Smooth muscle cell (in vitro differentiated cells): ENCODE results near the gene NAP1L1. TPM values are rescaled to one million over a fixed set of nuclear protein-coding genes. Genes with fewer than 3 reads are reported as not detected.
A peak's percentile ranks its signal among the peaks of the same experiment; 100 is the strongest.

Experiments used
- DNase-seq: peaks from one replicate; lab custom pipeline; 2025; ENCODE audit not compliant: unreplicated experiment; lab: John Stamatoyannopoulos, UW
- H2AFZ ChIP-seq: fragments of 200-600 bp; sonication (generic); 2 replicates; pipeline ENCODE4 v1.6.0; 2016; ENCODE audit warnings: antibody characterized with exemption, low read depth, mild to moderate bottlenecking
- H3F3A ChIP-seq: fragments of 200-600 bp; sonication (generic); 2 replicates; pipeline ENCODE4 v1.6.0; 2017; ENCODE audit warnings: antibody characterized with exemption, low read depth
- H3K27ac ChIP-seq: fragments of 200-600 bp; sonication (generic); 2 replicates; pipeline ENCODE4 v1.5.1; 2016; ENCODE audit warnings: low read depth, mild to moderate bottlenecking
- H3K27me3 ChIP-seq: fragments of 200-600 bp; sonication (generic); 2 replicates; pipeline ENCODE4 v1.6.1; 2016; ENCODE audit warnings: low read depth, mild to moderate bottlenecking
- H3K36me3 ChIP-seq: fragments of 200-600 bp; sonication (generic); 2 replicates; pipeline ENCODE4 v1.5.1; 2016; ENCODE audit warnings: low read depth
- H3K4me1 ChIP-seq: fragments of 200-600 bp; sonication (generic); 2 replicates; pipeline ENCODE4 v1.5.1; 2016; ENCODE audit warnings: low read depth
- H3K4me2 ChIP-seq: fragments of 200-600 bp; sonication (generic); 2 replicates; pipeline ENCODE4 v1.6.0; 2016; ENCODE audit warnings: mild to moderate bottlenecking
- H3K4me3 ChIP-seq: fragments of 200-600 bp; sonication (generic); 2 replicates; pipeline ENCODE4 v1.5.1; 2016; ENCODE audit warnings: mild to moderate bottlenecking
- H3K79me2 ChIP-seq: fragments of 200-600 bp; sonication (generic); 2 replicates; pipeline ENCODE4 v1.6.0; 2016; ENCODE audit warnings: low read depth, mild to moderate bottlenecking
- H3K9ac ChIP-seq: fragments of 200-600 bp; sonication (generic); 2 replicates; pipeline ENCODE4 v1.6.0; 2016; ENCODE audit warnings: low read depth
- H3K9me3 ChIP-seq: fragments of 200-600 bp; sonication (generic); replicated peaks from 2 replicates; pipeline ENCODE4 v1.5.1; 2016; ENCODE audit warnings: low read depth
- H4K20me1 ChIP-seq: fragments of 200-600 bp; sonication (generic); 2 replicates; pipeline ENCODE4 v1.6.0; 2016; ENCODE audit warnings: low read depth
- WGBS: methylation state at CpG from one replicate; pipeline ENCODE4 v1.1.7; 2016; ENCODE audit warnings: low lambda C conversion rate; 5-methylcytosine and 5-hydroxymethylcytosine counted together
- polyA plus RNA-seq: library from polyadenylated mRNA; unstranded; fragments of >200 nt; fragmentation: Nextera tagmentation; extraction: Ambion mirVana; gene quantifications from 2 replicates; pipeline ENCODE4 v1.2.1, GENCODE V29; 2016
- total RNA-seq: library from RNA; depleted of rRNA; stranded (reverse); fragments of >200 nt; gene quantifications from 2 replicates; pipeline ENCODE4 v1.2.3, GENCODE V29; 2014
- TF ChIP-seq, protein P1 (sequence below): fragments of 200-600 bp; sonication (generic); IDR thresholded peaks from 2 replicates; pipeline ENCODE4 v1.5.1; 2017; ENCODE audit warnings: borderline replicate concordance, mild to moderate bottlenecking, antibody characterized with exemption; ENCODE audit not compliant: insufficient read depth, poor library complexity, severe bottlenecking

The NAP1L1 gene
- total and polyA plus RNA-seq, 2 experiments from 2014 or later, result 110 to 221 TPM

GRCh38 chr12:76117067-76117691 lies 32.7 kb upstream of the NAP1L1 start:
- Histone ChIP-seq H3K27me3 (no peaks in the 10 kb centered on the region), H4K20me1 (no peaks in the 10 kb centered on the region), H3K9me3 (no peaks in the 10 kb centered on the region), H3K4me1 (no peaks in the 10 kb centered on the region), H2AFZ (no peak overlapping the region), H3K9ac (no peak overlapping the region), H3K36me3 (no peaks in the 10 kb centered on the region), H3F3A (no peaks in the 10 kb centered on the region), H3K4me2 (no peak overlapping the region), H3K79me2 (no peaks in the 10 kb centered on the region), H3K4me3 (no peak overlapping the region), H3K27ac (no peak overlapping the region)
- DNase-seq, result no peak
- TF ChIP-seq, protein P1, sequence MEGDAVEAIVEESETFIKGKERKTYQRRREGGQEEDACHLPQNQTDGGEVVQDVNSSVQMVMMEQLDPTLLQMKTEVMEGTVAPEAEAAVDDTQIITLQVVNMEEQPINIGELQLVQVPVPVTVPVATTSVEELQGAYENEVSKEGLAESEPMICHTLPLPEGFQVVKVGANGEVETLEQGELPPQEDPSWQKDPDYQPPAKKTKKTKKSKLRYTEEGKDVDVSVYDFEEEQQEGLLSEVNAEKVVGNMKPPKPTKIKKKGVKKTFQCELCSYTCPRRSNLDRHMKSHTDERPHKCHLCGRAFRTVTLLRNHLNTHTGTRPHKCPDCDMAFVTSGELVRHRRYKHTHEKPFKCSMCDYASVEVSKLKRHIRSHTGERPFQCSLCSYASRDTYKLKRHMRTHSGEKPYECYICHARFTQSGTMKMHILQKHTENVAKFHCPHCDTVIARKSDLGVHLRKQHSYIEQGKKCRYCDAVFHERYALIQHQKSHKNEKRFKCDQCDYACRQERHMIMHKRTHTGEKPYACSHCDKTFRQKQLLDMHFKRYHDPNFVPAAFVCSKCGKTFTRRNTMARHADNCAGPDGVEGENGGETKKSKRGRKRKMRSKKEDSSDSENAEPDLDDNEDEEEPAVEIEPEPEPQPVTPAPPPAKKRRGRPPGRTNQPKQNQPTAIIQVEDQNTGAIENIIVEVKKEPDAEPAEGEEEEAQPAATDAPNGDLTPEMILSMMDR, result no peak
- 96% methylated on average over 3 of the region's 3 CpGs for WGBS

DNA sequence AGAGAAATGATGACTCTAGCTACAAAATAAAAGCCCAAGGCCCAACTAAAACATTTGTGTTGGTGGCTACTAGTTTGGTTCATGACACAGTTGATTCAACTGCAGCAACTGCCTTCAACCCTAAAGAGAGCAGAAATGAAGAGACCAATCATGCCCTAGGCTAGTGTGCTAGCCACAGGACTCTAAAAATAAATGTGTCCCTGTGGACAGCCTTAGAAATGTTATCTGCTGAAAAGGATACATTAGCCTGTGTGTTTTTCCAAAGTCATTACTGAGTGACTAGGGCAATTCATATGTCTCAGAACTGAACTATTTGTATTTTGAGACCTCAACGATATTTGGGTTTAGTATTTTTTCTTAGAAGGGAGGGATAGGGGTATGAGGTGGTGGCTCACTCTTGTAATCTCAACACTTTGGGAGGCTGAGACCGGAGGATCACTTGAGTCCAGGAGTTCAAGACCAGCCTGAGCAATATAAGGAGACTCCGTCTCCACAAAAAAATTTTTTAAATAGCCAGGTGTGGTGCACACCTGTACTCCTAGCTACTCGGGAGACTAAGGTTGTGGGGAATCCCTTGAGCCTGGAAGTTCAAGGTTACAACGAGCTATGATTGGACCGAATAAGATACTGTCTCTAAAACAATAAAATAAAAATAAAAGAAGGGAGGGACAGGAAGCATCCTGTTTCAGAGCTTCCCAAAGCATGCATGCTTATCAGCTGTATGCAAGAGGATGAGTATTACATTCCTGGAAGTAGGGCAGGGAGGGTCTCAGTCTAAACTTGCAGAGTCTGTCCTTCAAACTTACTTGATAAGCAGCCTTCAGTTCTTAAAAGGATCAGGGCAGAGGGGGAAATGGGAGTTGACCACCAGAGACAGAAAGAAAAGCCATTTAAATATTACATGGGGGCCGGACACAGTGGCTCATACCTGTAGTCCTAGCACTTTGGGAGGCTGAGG lies 29.6 kb upstream of the NAP1L1 start:
- WGBS, result 84% methylated on average over 7 of the region's 7 CpGs
- no peaks in the 10 kb centered on the region for H3K9me3 ChIP-seq

DNA sequence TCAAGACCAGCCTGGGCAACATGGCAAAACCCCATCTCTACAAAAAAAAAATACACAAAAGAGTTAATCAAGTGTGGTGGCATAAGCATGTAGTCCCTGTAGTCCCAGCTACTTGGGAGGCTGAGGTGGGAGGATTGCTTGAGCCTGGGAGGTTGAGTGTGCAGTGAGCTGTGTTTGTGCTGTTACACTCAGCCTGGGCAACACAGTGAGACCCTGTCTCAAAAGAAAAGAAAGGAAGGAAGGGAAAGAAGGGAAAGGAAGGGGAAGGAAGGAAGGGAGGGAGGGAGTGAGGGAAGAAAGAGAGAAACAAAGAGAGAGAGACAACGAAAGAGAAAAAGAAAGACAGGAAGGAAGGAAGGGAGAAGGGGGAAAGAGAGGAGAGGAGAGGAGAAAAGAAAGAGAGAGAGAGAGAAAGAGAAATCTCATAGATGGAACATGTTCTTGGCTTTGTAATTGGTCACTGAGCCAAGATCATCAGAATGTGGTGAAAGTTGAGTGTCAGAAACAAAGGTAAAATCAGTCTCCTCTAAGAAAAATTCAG lies 26.8 kb upstream of the NAP1L1 start:
- WGBS, result 19% methylated on average over 1 of the region's 1 CpG
- H3K4me1 ChIP-seq, result no peaks in the 10 kb centered on the region
- H2AFZ ChIP-seq, result no peak overlapping the region

More for the DNA sequence above, 29.6 kb upstream of the NAP1L1 start:
- Histone ChIP-seq H3K4me3 (no peak overlapping the region), H3K79me2 (no peaks in the 10 kb centered on the region), H2AFZ (peak overlapping the region; percentile 11), H3K36me3 (no peaks in the 10 kb centered on the region), H3K4me1 (no peaks in the 10 kb centered on the region), H3K4me2 (no peak overlapping the region), H4K20me1 (no peaks in the 10 kb centered on the region), H3K9ac (no peak overlapping the region), H3K27me3 (no peaks in the 10 kb centered on the region), H3K27ac (no peak overlapping the region), H3F3A (no peaks in the 10 kb centered on the region)
- no peak for DNase-seq
- TF ChIP-seq, protein P1, result no peak

More for the DNA sequence above, 26.8 kb upstream of the NAP1L1 start:
- TF ChIP-seq, protein P1, result no peak
- Histone ChIP-seq H3K9me3 (no peaks in the 10 kb centered on the region), H3K27ac (no peak overlapping the region), H3K79me2 (no peaks in the 10 kb centered on the region), H3K27me3 (no peaks in the 10 kb centered on the region), H3K9ac (no peak overlapping the region), H3K4me2 (no peak overlapping the region), H4K20me1 (no peaks in the 10 kb centered on the region), H3F3A (no peaks in the 10 kb centered on the region), H3K36me3 (no peaks in the 10 kb centered on the region), H3K4me3 (no peak overlapping the region)
- DNase-seq, result no peak
